ENCODE data around the gene MED31.
"Not testable (repeated sequence)": the region's sequence is repeated elsewhere in the genome, so short reads cannot be mapped to it uniquely, and the experiment has no call there.

MED31 gene

GRCh38 chr17:6626616-6627015 lies 24.8 kb downstream of the MED31 start:
- TF ChIP-seq JUND (IDR thresholded peaks at IDR 0.05; ENCODE audit: low read depth), result no peak
- no peak for DNase-seq (ENCODE audit: low read depth in 1 of 2, low spot score in 1 of 2)
- in situ Hi-C loops (cut with HindIII; ENCODE audit: low pct_unique_long_range_greater_than_20kb, low sequenced_read_pairs), result no loop called here

- TF ChIP-seq JUND (IDR thresholded peaks at IDR 0.05; ENCODE audit: low read depth), result no peak
- in situ Hi-C loops (cut with HindIII; ENCODE audit: low pct_unique_long_range_greater_than_20kb, low sequenced_read_pairs), result no loop called here
- DNase-seq (ENCODE audit: low read depth in 1 of 2, low spot score in 1 of 2), result no peak
Measured at GRCh38 chr17:6623941-6624340, 27.5 kb downstream of the MED31 start.

GRCh38 chr17:6611231-6611630 lies 40.2 kb downstream of the MED31 start:
- in situ Hi-C loops (cut with HindIII; ENCODE audit: low pct_unique_long_range_greater_than_20kb, low sequenced_read_pairs), result no loop called here

GRCh38 chr17:6610011-6610410 lies 41.4 kb downstream of the MED31 start:
- DNase-seq (ENCODE audit: low read depth in 1 of 2, low spot score in 1 of 2), result no peak
- in situ Hi-C loops (cut with HindIII; ENCODE audit: low pct_unique_long_range_greater_than_20kb, low sequenced_read_pairs), result no loop called here

More at GRCh38 chr17:6611231-6611630, 40.2 kb downstream of the MED31 start:
- no peak for TF ChIP-seq JUND (IDR thresholded peaks at IDR 0.05; ENCODE audit: low read depth)
- DNase-seq (ENCODE audit: low read depth in 1 of 2, low spot score in 1 of 2), result no peak

GRCh38 chr17:6608321-6608720 lies 43.1 kb downstream of the MED31 start:
- in situ Hi-C loops (cut with HindIII; ENCODE audit: low pct_unique_long_range_greater_than_20kb, low sequenced_read_pairs), result no loop called here
- DNase-seq (ENCODE audit: low read depth in 1 of 2, low spot score in 1 of 2), result no peak
- no peak for TF ChIP-seq JUND (IDR thresholded peaks at IDR 0.05; ENCODE audit: low read depth)

More at GRCh38 chr17:6610011-6610410, 41.4 kb downstream of the MED31 start:
- no peak for TF ChIP-seq JUND (IDR thresholded peaks at IDR 0.05; ENCODE audit: low read depth)

- in situ Hi-C loops (cut with HindIII; ENCODE audit: low pct_unique_long_range_greater_than_20kb, low sequenced_read_pairs), result no loop called here
- no peak for DNase-seq (ENCODE audit: low read depth in 1 of 2, low spot score in 1 of 2)
Measured at GRCh38 chr17:6605142-6605541, 46.3 kb downstream of the MED31 start.

GRCh38 chr17:6603744-6604325 lies 47.6 kb downstream of the MED31 start:
- peak in 1 of 2 experiments; percentile 19 for DNase-seq (ENCODE audit: low read depth in 1 of 2, low spot score in 1 of 2)
- in situ Hi-C loops (cut with HindIII; ENCODE audit: low pct_unique_long_range_greater_than_20kb, low sequenced_read_pairs), result no loop called here
- TF ChIP-seq JUND (IDR thresholded peaks at IDR 0.05; ENCODE audit: low read depth), result no peak

More at GRCh38 chr17:6605142-6605541, 46.3 kb downstream of the MED31 start:
- TF ChIP-seq JUND (IDR thresholded peaks at IDR 0.05; ENCODE audit: low read depth), result no peak

GRCh38 chr17:6602141-6602540 lies 49.3 kb downstream of the MED31 start:
- TF ChIP-seq JUND (IDR thresholded peaks at IDR 0.05; ENCODE audit: low read depth), result no peak
- in situ Hi-C loops (cut with HindIII; ENCODE audit: low pct_unique_long_range_greater_than_20kb, low sequenced_read_pairs), result no loop called here
- no peak for DNase-seq (ENCODE audit: low read depth in 1 of 2, low spot score in 1 of 2)

GRCh38 chr17:6599364-6599763 lies 52.0 kb downstream of the MED31 start:
- in situ Hi-C loops (cut with HindIII; ENCODE audit: low pct_unique_long_range_greater_than_20kb, low sequenced_read_pairs), result no loop called here
- peak in 1 of 2 experiments; percentile 55 for DNase-seq (ENCODE audit: low read depth in 1 of 2, low spot score in 1 of 2)
- TF ChIP-seq JUND (IDR thresholded peaks at IDR 0.05; ENCODE audit: low read depth), result no peak

- no peak for DNase-seq (ENCODE audit: low read depth in 1 of 2, low spot score in 1 of 2)
- in situ Hi-C loops (cut with HindIII; ENCODE audit: low pct_unique_long_range_greater_than_20kb, low sequenced_read_pairs), result no loop called here
- no peak for TF ChIP-seq JUND (IDR thresholded peaks at IDR 0.05; ENCODE audit: low read depth)
Measured at GRCh38 chr17:6597727-6598126, 53.7 kb downstream of the MED31 start.

GRCh38 chr17:6596941-6597340 lies 54.5 kb downstream of the MED31 start:
- in situ Hi-C loops (cut with HindIII; ENCODE audit: low pct_unique_long_range_greater_than_20kb, low sequenced_read_pairs), result no loop called here
- no peak for TF ChIP-seq JUND (IDR thresholded peaks at IDR 0.05; ENCODE audit: low read depth)
- no peak for DNase-seq (ENCODE audit: low read depth in 1 of 2, low spot score in 1 of 2)

GRCh38 chr17:6596511-6596910 lies 54.9 kb downstream of the MED31 start:
- no peak for TF ChIP-seq JUND (IDR thresholded peaks at IDR 0.05; ENCODE audit: low read depth)
- in situ Hi-C loops (cut with HindIII; ENCODE audit: low pct_unique_long_range_greater_than_20kb, low sequenced_read_pairs), result no loop called here
- DNase-seq (ENCODE audit: low read depth in 1 of 2, low spot score in 1 of 2), result no peak

- no peak for DNase-seq (ENCODE audit: low read depth in 1 of 2, low spot score in 1 of 2)
- in situ Hi-C loops (cut with HindIII; ENCODE audit: low pct_unique_long_range_greater_than_20kb, low sequenced_read_pairs), result no loop called here
- no peak for TF ChIP-seq JUND (IDR thresholded peaks at IDR 0.05; ENCODE audit: low read depth)
Measured at GRCh38 chr17:6596081-6596480, 55.3 kb downstream of the MED31 start.

GRCh38 chr17:6593371-6593770 lies 58.0 kb downstream of the MED31 start:
- DNase-seq (ENCODE audit: low read depth in 1 of 2, low spot score in 1 of 2); in situ Hi-C loops (cut with HindIII; ENCODE audit: low pct_unique_long_range_greater_than_20kb, low sequenced_read_pairs): not testable (repeated sequence)

Data from T47D (cell line).